ENCODE results near the gene GPR141. TPM values are rescaled to one million over a fixed set of nuclear protein-coding genes. Genes with fewer than 3 reads are reported as not detected.

The GPR141 gene
- total RNA-seq, 4 donors from 2014 or later, result 0.65 to 4.9 (median 1.1) TPM

DNA sequence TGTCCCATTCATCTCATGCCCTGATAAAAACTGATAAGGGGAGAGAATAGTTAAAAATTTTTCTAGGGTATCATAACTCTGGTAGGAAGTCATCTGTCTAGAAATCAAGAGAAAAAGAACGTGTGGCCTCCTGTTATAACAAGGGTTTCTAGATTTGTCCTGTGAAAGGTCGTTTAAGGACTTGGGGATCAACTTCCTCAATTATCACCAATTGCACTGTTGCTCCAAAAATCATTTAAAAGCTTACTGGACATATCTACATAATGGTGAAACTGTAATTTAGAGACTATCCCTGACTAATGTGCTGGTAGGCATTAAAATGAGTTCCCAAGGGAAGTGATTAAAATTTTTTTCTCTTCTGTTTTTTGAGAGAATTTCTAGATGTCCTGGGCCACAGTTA lies 58.2 kb downstream of the GPR141 start:
- ATAC-seq (ENCODE audit: low FRiP score), result no peak
- no peak for DNase-seq (ENCODE audit: low spot score)
- TF ChIP-seq, protein P1, sequence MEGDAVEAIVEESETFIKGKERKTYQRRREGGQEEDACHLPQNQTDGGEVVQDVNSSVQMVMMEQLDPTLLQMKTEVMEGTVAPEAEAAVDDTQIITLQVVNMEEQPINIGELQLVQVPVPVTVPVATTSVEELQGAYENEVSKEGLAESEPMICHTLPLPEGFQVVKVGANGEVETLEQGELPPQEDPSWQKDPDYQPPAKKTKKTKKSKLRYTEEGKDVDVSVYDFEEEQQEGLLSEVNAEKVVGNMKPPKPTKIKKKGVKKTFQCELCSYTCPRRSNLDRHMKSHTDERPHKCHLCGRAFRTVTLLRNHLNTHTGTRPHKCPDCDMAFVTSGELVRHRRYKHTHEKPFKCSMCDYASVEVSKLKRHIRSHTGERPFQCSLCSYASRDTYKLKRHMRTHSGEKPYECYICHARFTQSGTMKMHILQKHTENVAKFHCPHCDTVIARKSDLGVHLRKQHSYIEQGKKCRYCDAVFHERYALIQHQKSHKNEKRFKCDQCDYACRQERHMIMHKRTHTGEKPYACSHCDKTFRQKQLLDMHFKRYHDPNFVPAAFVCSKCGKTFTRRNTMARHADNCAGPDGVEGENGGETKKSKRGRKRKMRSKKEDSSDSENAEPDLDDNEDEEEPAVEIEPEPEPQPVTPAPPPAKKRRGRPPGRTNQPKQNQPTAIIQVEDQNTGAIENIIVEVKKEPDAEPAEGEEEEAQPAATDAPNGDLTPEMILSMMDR (IDR thresholded peaks at IDR 0.05), result no peak

GRCh38 chr7:37751096-37751495 lies 67.5 kb downstream of the GPR141 start:
- TF ChIP-seq, protein P1 (IDR thresholded peaks at IDR 0.05), result no peak
- no peak for ATAC-seq (ENCODE audit: low FRiP score)
- DNase-seq (ENCODE audit: low spot score), result no peak

GRCh38 chr7:37753398-37754050 lies 70.0 kb downstream of the GPR141 start:
- ATAC-seq (ENCODE audit: low FRiP score) (no peak), DNase-seq (ENCODE audit: low spot score) (no peak)
- TF ChIP-seq, protein P1 (IDR thresholded peaks at IDR 0.05), result no peak

DNA sequence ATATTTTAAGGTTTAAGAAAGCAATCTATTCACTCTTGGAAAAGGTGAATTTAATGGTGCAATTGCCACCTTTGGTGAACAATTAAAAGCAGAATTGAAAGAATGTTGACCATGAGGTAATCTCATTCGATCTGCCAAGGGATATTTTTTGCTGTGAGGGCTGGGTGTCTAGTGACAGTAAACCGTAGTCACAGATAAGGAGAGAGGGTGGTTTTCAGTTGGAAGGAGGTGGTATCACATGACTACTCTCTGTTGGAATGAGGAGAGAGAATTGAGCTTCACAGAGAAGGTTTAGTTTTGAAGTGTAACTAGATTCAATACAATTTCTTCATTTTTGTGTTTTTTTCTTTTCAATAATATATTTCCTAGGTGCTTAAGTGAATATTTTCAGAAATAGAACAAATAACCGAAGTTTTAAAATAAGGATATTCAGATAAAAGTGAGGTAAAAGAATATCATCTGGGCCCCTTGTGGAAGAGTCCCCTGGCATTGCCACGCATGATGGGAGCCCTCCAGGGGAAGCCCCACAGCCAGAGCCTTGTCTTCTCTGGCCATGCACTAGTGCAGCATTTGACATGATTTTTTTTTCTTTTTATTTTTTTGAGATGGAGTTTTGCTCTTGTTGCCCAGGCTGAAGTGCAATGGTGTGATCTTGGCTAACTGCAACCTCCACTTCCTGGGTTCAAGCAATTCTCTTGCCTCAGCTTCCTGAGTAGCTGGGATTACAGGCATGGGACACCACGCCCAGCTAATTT lies 73.4 kb downstream of the GPR141 start:
- no peak for DNase-seq (ENCODE audit: low spot score)
- ATAC-seq (ENCODE audit: low FRiP score), result no peak
- TF ChIP-seq, protein P1 (IDR thresholded peaks at IDR 0.05), result no peak

DNA sequence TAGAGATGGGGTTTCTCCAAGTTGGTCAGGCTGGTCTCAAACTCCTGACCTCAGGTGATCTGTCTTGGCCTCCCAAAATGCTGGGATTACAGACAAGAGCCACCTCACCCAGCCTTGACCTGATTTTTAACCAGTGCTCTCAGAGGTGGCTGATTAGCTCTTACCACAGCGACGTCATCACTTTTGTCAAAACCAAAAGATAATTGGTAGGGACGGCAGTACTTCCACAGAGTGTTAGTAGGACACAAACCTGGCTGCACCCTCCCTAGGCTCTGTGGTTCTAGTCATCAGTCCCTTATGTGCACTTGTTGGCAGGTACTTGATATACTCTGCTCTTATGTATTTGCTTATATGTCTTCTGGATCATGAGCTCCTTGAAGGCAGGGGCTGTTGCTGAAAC lies 74.0 kb downstream of the GPR141 start:
- DNase-seq (ENCODE audit: low spot score), result no peak
- TF ChIP-seq, protein P1 (IDR thresholded peaks at IDR 0.05), result no peak
- no peak for ATAC-seq (ENCODE audit: low FRiP score)

DNA sequence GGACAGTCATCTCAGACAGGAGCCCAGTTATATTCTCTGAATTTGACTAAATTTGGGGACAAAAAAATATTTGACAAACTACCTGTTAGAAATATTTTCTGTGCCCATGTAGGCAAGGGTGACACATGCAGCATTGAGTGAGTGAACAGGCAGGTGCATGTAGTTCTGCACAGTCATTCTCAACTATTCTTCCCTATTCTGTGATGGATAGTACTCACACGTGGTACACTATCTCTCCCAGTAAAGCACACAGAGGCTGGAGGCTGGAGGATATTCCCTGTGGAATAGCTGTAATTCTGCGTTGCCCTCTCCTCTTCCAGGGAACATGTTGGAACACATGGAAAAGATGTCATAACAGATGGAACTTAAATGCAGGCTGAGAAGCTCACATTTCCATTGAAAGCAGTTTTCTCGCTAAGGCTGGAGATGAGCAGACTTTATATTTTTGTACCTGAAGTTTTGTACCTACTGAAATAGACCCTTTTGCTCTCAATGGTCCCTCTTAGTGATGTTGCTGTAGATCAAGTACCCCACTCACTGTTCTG lies 75.0 kb downstream of the GPR141 start:
- ATAC-seq (ENCODE audit: low FRiP score) (no peak), DNase-seq (ENCODE audit: low spot score) (no peak)
- TF ChIP-seq, protein P1 (IDR thresholded peaks at IDR 0.05), result no peak

Measured in omental fat pad (tissue), 4 donors.